ENCODE results near the gene FOXP1. TPM values are rescaled to one million over a fixed set of nuclear protein-coding genes. Genes with fewer than 3 reads are reported as not detected.

FOXP1 gene
- total and polyA plus RNA-seq, 2 of the 13 experiments (the other 11 are each of a cell fraction or from before 2014, with no cell fraction given), result 40.4 to 59.0 TPM

- TF ChIP-seq ZNF281 (CRISPR knock-in tag; IDR thresholded peaks at IDR 0.05; ENCODE audit: borderline replicate concordance) (0 out of 2 replicates have a peak, but pooled peaks have one; percentile 18), RXRB (CRISPR knock-in tag; IDR thresholded peaks at IDR 0.05; ENCODE audit: borderline replicate concordance) (peak; percentile 47; the same call in 1 of the 2 replicates), ARID4A (CRISPR knock-in tag; IDR thresholded peaks at IDR 0.05; ENCODE audit: borderline replicate concordance) (no peak), ZNF788 (CRISPR knock-in tag; IDR thresholded peaks at IDR 0.05; ENCODE audit: borderline replicate concordance) (no peak), ZNF382 (CRISPR knock-in tag; IDR thresholded peaks at IDR 0.05; ENCODE audit: borderline replicate concordance) (no peak), NFE2L1 (CRISPR knock-in tag; IDR thresholded peaks at IDR 0.05; ENCODE audit: borderline replicate concordance) (no peak), ZBTB7B (CRISPR knock-in tag; IDR thresholded peaks at IDR 0.05) (0 out of 2 replicates have a peak, but pooled peaks have one; percentile 17), NFKB2 (CRISPR knock-in tag; IDR thresholded peaks at IDR 0.05; ENCODE audit: borderline replicate concordance) (no peak; the same call in 1 of the 2 replicates), RFX1 (IDR thresholded peaks at IDR 0.05) (no peak)
Measured at GRCh38 chr3:71245971-71246880, 337.3 kb downstream of the FOXP1 start (continued).
